ENCODE data around the gene RABGAP1L.

Gene RABGAP1L

DNA sequence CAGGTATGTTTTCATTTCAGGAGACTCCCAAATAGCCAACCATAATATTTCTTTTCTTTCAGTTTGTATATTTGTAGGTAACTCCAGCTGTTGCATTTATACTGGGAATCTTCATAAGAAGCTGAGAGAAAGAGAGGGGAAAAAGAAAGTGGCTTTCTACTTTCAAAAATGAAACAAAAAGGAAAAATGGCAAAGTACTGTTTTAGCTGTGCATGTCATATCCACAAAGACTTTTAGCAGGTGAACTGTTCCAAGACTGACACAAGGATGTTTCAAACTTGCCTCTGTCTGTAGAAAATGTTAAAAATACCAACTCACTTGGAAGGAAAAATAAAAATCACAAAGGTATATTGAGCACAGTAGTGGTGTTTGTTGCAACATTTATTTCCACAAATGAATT lies 798.5 kb downstream of the RABGAP1L start:
- no peak for DNase-seq (ENCODE audit: low spot score)

DNA sequence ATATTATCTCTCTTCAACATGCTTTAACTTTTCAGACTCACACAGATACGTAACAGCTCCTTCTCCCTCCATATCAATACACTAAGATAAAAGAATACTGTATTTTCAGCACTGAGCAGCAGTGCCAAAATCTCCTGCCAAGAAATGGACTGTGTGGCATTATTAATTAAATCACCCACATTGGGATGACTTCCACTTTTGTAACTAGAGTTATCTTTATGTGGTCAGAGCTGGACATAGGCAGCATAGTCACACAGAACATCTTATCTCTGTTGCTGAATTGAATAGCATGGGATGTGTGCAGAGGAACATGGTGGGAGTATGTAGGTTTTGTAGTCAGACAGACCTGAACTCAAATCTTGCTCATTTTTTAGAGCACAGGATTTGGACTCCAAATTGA lies 799.1 kb downstream of the RABGAP1L start:
- no peak for DNase-seq (ENCODE audit: low spot score)

DNA sequence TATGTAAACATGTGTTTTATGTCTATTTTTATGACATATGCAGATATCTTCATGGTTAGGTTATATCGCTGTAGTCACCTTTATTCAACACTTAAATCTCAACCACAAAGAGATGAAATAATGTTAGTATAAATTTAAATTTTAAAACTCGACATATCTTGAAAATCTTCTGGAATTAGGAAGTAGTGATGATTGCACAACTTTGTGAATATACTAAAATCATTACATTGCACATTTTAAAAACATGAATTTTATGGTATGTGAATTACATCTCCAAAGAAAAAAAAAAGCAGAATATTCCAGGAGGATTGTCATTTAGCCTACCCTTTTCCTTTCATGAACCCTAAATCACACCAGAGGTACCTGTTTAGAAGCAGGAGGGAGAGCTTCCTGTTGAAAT lies 801.0 kb downstream of the RABGAP1L start:
- no peak for DNase-seq (ENCODE audit: low spot score)

GRCh38 chr1:174963529-174964125 lies 804.3 kb downstream of the RABGAP1L start:
- peak; percentile 11 for DNase-seq (ENCODE audit: low spot score)

- DNase-seq (ENCODE audit: low spot score) = no peak
Measured at GRCh38 chr1:174964261-174964971, 805.1 kb downstream of the RABGAP1L start.

DNA sequence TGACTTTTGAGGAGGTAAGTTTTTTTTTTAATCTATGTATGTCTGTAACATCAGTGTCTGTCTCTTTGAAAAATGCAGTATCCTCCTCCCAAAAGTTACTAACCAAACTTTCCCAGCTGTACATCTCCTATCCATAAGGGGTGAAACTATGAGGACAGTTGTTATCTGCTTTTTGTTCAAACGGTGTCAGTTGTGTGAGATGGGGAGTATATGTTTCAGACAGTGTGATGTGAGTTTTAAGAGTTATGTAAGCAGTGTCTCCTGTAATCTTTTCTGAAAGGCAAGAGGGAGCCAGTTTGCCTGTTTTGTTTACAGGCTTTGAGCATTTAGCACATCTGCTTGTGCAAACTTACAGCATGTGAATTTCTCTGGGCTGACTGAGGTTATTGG lies 805.6 kb downstream of the RABGAP1L start:
- no peak for DNase-seq (ENCODE audit: low spot score)

DNA sequence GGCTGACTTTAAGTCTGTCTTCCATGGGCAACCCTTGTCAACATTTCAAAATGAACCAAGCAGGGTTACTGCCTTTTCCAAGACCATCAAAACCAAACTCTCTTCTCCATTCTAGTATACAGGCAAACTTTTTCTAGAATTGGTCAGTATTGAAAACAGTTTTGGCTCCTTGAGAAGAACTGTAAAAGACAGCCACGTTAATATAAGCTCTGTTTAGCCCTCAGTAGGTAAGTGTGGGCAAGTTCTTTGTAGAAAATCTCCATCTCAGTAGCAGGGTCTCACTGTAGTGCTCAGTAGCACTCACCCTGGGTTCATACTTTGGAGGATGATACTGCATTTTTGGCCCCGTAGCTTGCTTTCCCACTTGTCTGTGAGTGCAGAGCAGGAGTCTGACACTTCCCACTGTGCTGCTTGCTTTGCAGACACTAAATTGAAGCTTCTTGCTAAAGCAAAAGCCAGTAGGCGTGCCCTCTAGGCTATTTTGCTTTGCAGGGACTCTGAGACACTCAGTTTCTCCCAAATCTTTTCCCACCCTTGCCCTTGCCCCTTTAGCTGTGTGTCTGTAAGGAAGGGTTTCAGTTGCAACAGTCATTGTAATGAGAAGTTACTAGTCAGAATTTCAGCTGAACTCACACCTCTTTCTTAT lies 806.2 kb downstream of the RABGAP1L start:
- DNase-seq (ENCODE audit: low spot score) = no peak

DNA sequence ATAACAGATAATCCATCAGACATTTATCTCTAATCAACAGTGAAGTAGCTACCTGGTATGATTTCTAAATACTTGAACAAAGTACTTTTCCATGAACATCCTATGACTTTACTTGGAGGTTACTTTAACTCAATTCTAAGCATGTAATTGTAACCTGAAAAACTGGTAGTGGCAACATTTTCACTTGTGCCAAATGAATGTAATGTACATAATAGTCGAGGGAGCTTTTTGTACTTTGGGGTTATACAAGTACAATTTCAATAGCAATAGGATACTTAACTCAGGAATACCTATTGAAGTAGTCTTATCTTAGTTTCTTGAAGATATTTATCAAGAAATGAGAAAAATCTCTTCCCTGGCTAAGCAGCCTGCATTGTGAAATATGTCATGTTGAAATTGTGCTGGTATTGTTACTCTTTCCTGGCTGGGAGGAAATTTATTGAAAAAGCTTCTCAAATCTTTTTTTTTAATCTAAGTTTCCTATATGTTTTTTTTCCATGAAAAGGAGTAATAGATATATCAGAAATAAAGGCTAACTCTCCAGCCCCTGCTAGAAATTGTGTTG lies 806.8 kb downstream of the RABGAP1L start:
- DNase-seq (ENCODE audit: low spot score) = no peak

- DNase-seq (ENCODE audit: low spot score) = no peak
Measured at GRCh38 chr1:174967845-174968705, 808.8 kb downstream of the RABGAP1L start.

- DNase-seq (ENCODE audit: low spot score) = no peak
Measured at GRCh38 chr1:174968750-174969244, 809.5 kb downstream of the RABGAP1L start.

DNA sequence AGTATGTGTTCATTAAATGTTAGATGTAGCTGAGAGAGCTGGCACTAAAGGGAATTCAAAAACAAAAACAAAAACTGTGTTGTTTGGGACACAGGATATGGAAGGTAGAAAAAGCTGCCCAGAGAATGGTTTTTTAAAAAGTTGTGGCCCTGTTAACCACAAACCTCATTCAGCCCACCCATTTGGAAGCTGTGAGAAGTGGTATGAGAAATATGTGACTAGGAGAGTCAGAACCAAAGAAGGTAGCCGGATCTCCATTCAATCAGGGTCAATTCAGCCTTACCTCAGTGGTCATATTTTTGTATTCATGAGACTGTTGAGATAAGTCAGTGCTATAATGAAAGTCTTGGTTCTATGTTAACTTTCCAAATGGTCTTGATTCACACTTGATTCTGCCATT lies 810.7 kb downstream of the RABGAP1L start:
- DNase-seq (ENCODE audit: low spot score) = no peak

GRCh38 chr1:174971466-174971865 lies 812.1 kb downstream of the RABGAP1L start:
- no peak for DNase-seq (ENCODE audit: low spot score)

- no peak for DNase-seq (ENCODE audit: low spot score)
Measured at GRCh38 chr1:174971902-174972301, 812.6 kb downstream of the RABGAP1L start.

DNA sequence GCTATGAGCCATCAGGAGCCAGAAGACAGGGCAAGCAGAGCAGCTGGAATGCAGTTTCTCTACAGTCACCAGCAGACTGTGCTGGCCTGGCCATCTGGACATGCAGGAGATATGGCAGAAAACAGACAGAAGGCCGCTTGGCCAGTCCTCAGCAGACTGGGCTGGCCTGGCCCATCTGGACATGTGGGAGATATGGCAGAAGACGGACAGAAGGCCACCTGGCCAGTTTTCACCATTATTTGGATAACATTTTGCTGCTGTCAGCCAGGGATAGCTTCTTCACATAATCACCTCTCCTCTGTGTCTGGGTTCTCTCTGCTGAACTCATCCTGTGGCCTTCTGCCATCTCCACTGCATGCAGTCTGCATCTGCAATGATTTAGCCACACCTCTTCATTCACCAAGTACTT lies 815.4 kb downstream of the RABGAP1L start:
- peak; percentile 16 for DNase-seq (ENCODE audit: low spot score)

DNA sequence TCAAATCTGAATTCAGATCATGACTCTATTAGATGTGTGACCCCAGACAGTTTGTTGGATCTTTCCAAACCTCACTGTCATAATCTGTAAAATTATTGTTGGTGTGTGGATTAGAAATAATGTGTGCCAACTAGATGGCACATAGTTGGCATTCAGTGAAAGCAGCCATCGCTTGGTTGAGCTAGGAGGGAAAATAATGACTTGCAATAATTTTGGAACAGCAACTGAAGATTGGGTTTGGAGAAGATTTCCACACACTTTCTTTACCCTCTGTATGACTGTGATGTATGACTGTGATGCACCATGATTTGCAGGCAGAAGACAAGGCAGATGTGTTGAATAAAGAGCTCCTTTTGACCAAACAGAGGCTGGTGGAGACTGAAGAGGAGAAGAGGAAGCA lies 816.4 kb downstream of the RABGAP1L start:
- no peak for DNase-seq (ENCODE audit: low spot score)

DNA sequence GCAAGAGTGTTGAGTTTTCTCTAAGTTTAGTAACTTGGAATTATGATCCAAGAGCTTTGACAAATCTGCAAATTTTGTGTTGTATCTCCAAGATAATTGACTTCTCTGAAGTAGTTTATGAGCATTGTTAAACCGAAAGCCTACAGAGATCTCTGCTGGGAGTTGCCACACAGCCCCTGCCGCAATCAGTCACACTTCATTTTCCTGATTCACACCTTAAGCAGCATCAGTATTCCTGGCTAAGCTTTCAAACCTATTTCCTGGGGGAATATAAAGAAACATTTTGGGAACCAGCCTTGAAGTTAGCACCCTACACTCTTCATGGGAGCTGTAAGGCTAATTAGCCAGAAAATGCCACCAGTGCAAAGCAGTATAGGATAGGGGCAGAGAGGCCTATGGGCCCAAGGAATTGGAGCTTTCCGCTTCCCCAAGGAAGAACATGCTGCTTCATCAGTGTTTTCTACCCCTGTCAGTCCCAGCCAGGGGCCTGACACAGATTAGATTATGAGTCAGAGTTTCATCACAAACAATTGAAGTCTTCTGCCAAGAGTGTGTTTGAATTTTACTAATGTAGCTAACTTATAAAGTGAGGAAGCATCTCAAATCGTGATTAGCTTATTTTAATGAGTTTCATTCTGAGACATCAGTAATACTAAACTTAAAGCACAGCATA lies 817.3 kb downstream of the RABGAP1L start:
- no peak for DNase-seq (ENCODE audit: low spot score)

GRCh38 chr1:174982971-174983689 lies 823.8 kb downstream of the RABGAP1L start:
- peak; percentile 30 for DNase-seq (ENCODE audit: low spot score)

GRCh38 chr1:174984952-174985351 lies 825.6 kb downstream of the RABGAP1L start:
- DNase-seq (ENCODE audit: low spot score) = no peak

GRCh38 chr1:174988539-174988938 lies 829.2 kb downstream of the RABGAP1L start:
- no peak for DNase-seq (ENCODE audit: low spot score)

GRCh38 chr1:174988986-174989385 lies 829.7 kb downstream of the RABGAP1L start:
- no peak for DNase-seq (ENCODE audit: low spot score)
